Lower leg skin (tissue), 4 donors: ENCODE results near the gene ESCO1. TPM values are rescaled to one million over a fixed set of nuclear protein-coding genes. Genes with fewer than 3 reads are reported as not detected.
A peak's percentile ranks its signal among the peaks of the same experiment; 100 is the strongest.

Source experiments
- DNase-seq, 2 donors: peaks; one replicate each; pipeline ENCODE4 v3.0.0-alpha.2; 2019; ENCODE audit warnings: low spot score in 2 of 2
- H3K4me3 ChIP-seq: fragments of 200-600 bp; sonication (generic); 2 replicates; pipeline ENCODE4 v1.5.1; 2017; ENCODE audit warnings: mild to moderate bottlenecking, low read depth; ENCODE audit not compliant: poor library complexity, severe bottlenecking
- CTCF ChIP-seq, 3 donors: fragments of 450-650 bp; IDR thresholded peaks; one replicate each; pipeline ENCODE4 v1.5.1; 2016; ENCODE audit warnings: antibody characterized with exemption in 3 of 3, mild to moderate bottlenecking in 3 of 3, moderate library complexity in 2 of 3
- POLR2A ChIP-seq, 2 donors: fragments of 450-650 bp; IDR thresholded peaks; one replicate each; pipeline ENCODE4 v1.6.1; 2016 to 2017; ENCODE audit warnings: antibody characterized with exemption in 2 of 2, mild to moderate bottlenecking in 1 of 2, moderate library complexity in 1 of 2
- WGBS, 2 donors: methylation state at CpG; one replicate each; pipeline ENCODE4 v1.1.5; 2018; 5-methylcytosine and 5-hydroxymethylcytosine counted together
- intact Hi-C: fragments of 100-400 bp; cut with DNase I; formaldehyde crosslinking; loops from one replicate; pipeline ENCODE4 v1.15.0; 2023; ENCODE audit warnings: low total_unique reads
- total RNA-seq, 4 donors: library from RNA; depleted of rRNA; stranded (reverse); fragments of >200 nt; gene quantifications; one replicate each; pipeline ENCODE4 v1.1.0, GENCODE V29; 2016

Gene ESCO1
- total RNA-seq, 4 donors from 2014 or later: 11.8 to 18.5 (median 17.1) TPM

GRCh38 chr18:21604671-21605070, 4.2 kb upstream of the ESCO1 start:
- intact Hi-C loops: no loop called here
- 40 to 54% methylated on average over 2 of the region's 2 CpGs for WGBS, 2 donors
- TF ChIP-seq POLR2A (IDR thresholded peaks at IDR 0.05) (no peak), CTCF (IDR thresholded peaks at IDR 0.05) (no peak)
- no peak overlapping the region for H3K4me3 ChIP-seq
- no peak for DNase-seq

- WGBS, 2 donors: 86 to 87% methylated on average over 5 of the region's 5 CpGs
- TF ChIP-seq POLR2A (IDR thresholded peaks at IDR 0.05) (no peak), CTCF (IDR thresholded peaks at IDR 0.05) (no peak)
- no peak overlapping the region for H3K4me3 ChIP-seq
- intact Hi-C loops: no loop called here
- DNase-seq: no peak
Measured at GRCh38 chr18:21602299-21602587, 1.7 kb upstream of the ESCO1 start.

- 1% methylated on average over 41 to 52 of the region's 67 CpGs for WGBS, 2 donors
- no peak for TF ChIP-seq CTCF (IDR thresholded peaks at IDR 0.05)
- no peak for TF ChIP-seq POLR2A (IDR thresholded peaks at IDR 0.05)
- intact Hi-C loops: no loop called here
- peak in 1 of 2 donors; percentile 91 for DNase-seq
- H3K4me3 ChIP-seq: peak overlapping the region; percentile 89
Measured at GRCh38 chr18:21599585-21600525, 649 bp downstream of the ESCO1 start.

GRCh38 chr18:21598726-21599584, 1.5 kb downstream of the ESCO1 start:
- no peak for DNase-seq
- intact Hi-C loops: no loop called here
- TF ChIP-seq CTCF (IDR thresholded peaks at IDR 0.05): no peak
- H3K4me3 ChIP-seq: peak overlapping the region; percentile 89
- 67 to 68% methylated on average over 18 of the region's 18 CpGs for WGBS, 2 donors

- WGBS, 2 donors: 41 to 43% methylated on average over 1 of the region's 1 CpG
- H3K4me3 ChIP-seq: no peak overlapping the region
- intact Hi-C loops: no loop called here
- no peak for TF ChIP-seq CTCF (IDR thresholded peaks at IDR 0.05)
- no peak for TF ChIP-seq POLR2A (IDR thresholded peaks at IDR 0.05)
- no peak for DNase-seq
Measured at GRCh38 chr18:21597620-21598019, 2.9 kb downstream of the ESCO1 start.
